ENCODE results near the gene EML4. TPM values are rescaled to one million over a fixed set of nuclear protein-coding genes. Genes with fewer than 3 reads are reported as not detected.
"Not testable (repeated sequence)": the region's sequence is repeated elsewhere in the genome, so short reads cannot be mapped to it uniquely, and the experiment has no call there.

Gene EML4
- total and polyA plus RNA-seq, 10 donors = 25.4 to 176 (median 88.2) TPM

- 0 to 58% (median 33%) methylated on average over 1 of the region's 1 CpG for WGBS, 5 donors
These were observed 98.4 kb downstream of the EML4 start for GRCh38 chr2:42267530-42267929.

GRCh38 chr2:42268528-42269151 is 99.5 kb downstream of the EML4 start:
- Histone ChIP-seq H3K36me3 (peaks cover 0 to 76% (median 32%) of the 10 kb centered on the region in 6 donors), H3K9me3 (no peaks in the 10 kb centered on the region), H3K4me1 (peaks cover 0 to 55% (median 6%) of the 10 kb centered on the region in 6 donors), H3K27ac (no peak overlapping the region), H3K27me3 (replicated peaks in 1 of 7) (no peaks in the 10 kb centered on the region), H3K4me3 (no peak overlapping the region)
- DNase-seq = no peak
- 96 to 99% (median 97%) methylated on average over 5 of the region's 5 CpGs for WGBS, 5 donors
- intact Hi-C loops (cut with DNase I; ENCODE audit: low total_unique reads) = no loop called here
- no peak for TF ChIP-seq CTCF (IDR thresholded peaks at IDR 0.05 in 8 of 11, conservative IDR thresholded peaks at IDR 0.05 in 3 of 11)

More at GRCh38 chr2:42267530-42267929, 98.4 kb downstream of the EML4 start:
- TF ChIP-seq CTCF (IDR thresholded peaks at IDR 0.05 in 8 of 11, conservative IDR thresholded peaks at IDR 0.05 in 3 of 11) (no peak), POLR2AphosphoS5 (IDR thresholded peaks at IDR 0.05) (no peak), POLR2A (IDR thresholded peaks at IDR 0.05) (no peak)
- DNase-seq = no peak
- H3K36me3 ChIP-seq = peaks cover 0 to 87% (median 34%) of the 10 kb centered on the region in 6 donors
- intact Hi-C loops (cut with DNase I; ENCODE audit: low total_unique reads) = no loop called here
- H3K9me3 ChIP-seq = no peaks in the 10 kb centered on the region
- H3K4me3 ChIP-seq = no peak overlapping the region
- no peaks in the 10 kb centered on the region for H3K27me3 ChIP-seq (replicated peaks in 1 of 7)
- H3K27ac ChIP-seq = peak overlapping the region in 1 of 8 donors; percentile 24
- peaks cover 0 to 51% (median 6%) of the 10 kb centered on the region in 6 donors for H3K4me1 ChIP-seq

GRCh38 chr2:42270757-42271156 is 101.6 kb downstream of the EML4 start:
- 91 to 97% (median 93%) methylated on average over 5 of the region's 5 CpGs for WGBS, 5 donors
- H3K4me1 ChIP-seq = peaks cover 0 to 59% (median 6%) of the 10 kb centered on the region in 6 donors
- H3K27me3 ChIP-seq (replicated peaks in 1 of 7) = no peaks in the 10 kb centered on the region
- TF ChIP-seq POLR2AphosphoS5 (IDR thresholded peaks at IDR 0.05) = no peak
- TF ChIP-seq CTCF (IDR thresholded peaks at IDR 0.05 in 8 of 11, conservative IDR thresholded peaks at IDR 0.05 in 3 of 11) = no peak
- H3K36me3 ChIP-seq = peaks cover 0 to 74% (median 17%) of the 10 kb centered on the region in 6 donors
- peak overlapping the region in 7 of 8 donors; percentile 25 to 58 (median 49) for H3K27ac ChIP-seq
- DNase-seq = no peak
- no peaks in the 10 kb centered on the region for H3K9me3 ChIP-seq
- H3K4me3 ChIP-seq = no peak overlapping the region
- intact Hi-C loops (cut with DNase I; ENCODE audit: low total_unique reads) = no loop called here

- peak overlapping the region in 7 of 8 donors; percentile 25 to 58 (median 49) for H3K27ac ChIP-seq
- H3K4me3 ChIP-seq; H3K9me3 ChIP-seq; intact Hi-C loops (cut with DNase I; ENCODE audit: low total_unique reads); DNase-seq; H3K27me3 ChIP-seq (replicated peaks in 1 of 7): not testable (repeated sequence)
- peaks cover 0 to 59% (median 6%) of the 10 kb centered on the region in 6 donors for H3K4me1 ChIP-seq
- 55 to 73% (median 69%) methylated on average over 5 of the region's 5 CpGs for WGBS, 5 donors
- H3K36me3 ChIP-seq = peaks cover 0 to 74% (median 18%) of the 10 kb centered on the region in 6 donors
These were observed 102.1 kb downstream of the EML4 start for GRCh38 chr2:42271246-42271645.

Data from spleen (tissue), 11 donors.